K562 (cell line): ENCODE data around the gene GGA2. TPM values are rescaled to one million over a fixed set of nuclear protein-coding genes. Genes with fewer than 3 reads are reported as not detected.
A peak's percentile ranks its signal among the peaks of the same experiment; 100 is the strongest.

Source experiments
- ATAC-seq: fragments of 200-7000 bp; cut with Tn5 transposase; 3 replicates; pipeline ENCODE4 v1.9.1; 2020; ENCODE audit warnings: moderate library complexity
- BruUV-seq: library from RNA; stranded (reverse); fragments of 400-500 nt; replicated peaks from 2 replicates; lab custom pipeline; 2021; lab: Mats Ljungman, UMichigan
- CTCF ChIA-PET: fragments of 300-600 bp; formaldehyde crosslinking; extraction: SDS; loops from one replicate; lab custom pipeline; 2021; ENCODE audit warnings: low intra/inter-chr PET ratio; lab: Yijun Ruan, JAX
- POLR2A ChIA-PET: fragments of 300-600, 350-650 bp; sonication (Branson Sonifier 250); formaldehyde crosslinking; extraction: SDS; loops from one replicate; lab custom pipeline; 2021; ENCODE audit warnings: antibody characterized with exemption, inconsistent platforms; lab: Yijun Ruan, JAX
- DNase-seq, 4 experiments: peaks; one replicate each; pipeline versions ENCODE4 v3.0.0 to v3.0.0-alpha.2; 2011 to 2018; ENCODE audit warnings: low spot score in 3 of 4, mixed read lengths in 3 of 4; ENCODE audit errors: extremely low read depth in 1 of 4
- FAIRE-seq: peaks from 2 replicates; lab custom pipeline; 2011; peaks lifted over from hg19 to GRCh38; lab: Jason Lieb, UNC
- H2AFZ ChIP-seq: 2 replicates; pipeline ENCODE4 v1.6.0; 2011; ENCODE audit warnings: low read depth, low read length, control low read depth, inconsistent platforms
- H3K27ac ChIP-seq: fragments of 200-600 bp; 3 replicates; pipeline ENCODE4 v1.8.0; 2011; ENCODE audit warnings: low read depth, mild to moderate bottlenecking, control low read depth, inconsistent platforms, low read length, moderate library complexity, mixed read lengths; ENCODE audit errors: extremely low read depth
- H3K27me3 ChIP-seq, 2 experiments: fragments of 300-600 bp in 1 of 2; 2 replicates in 1 of 2; 3 replicates in 1 of 2; pipeline versions ENCODE4 v1.6.0 to v1.8.0; 2011; ENCODE audit warnings: inconsistent platforms in 2 of 2, low read length in 2 of 2, mild to moderate bottlenecking in 1 of 2, mixed read lengths in 1 of 2, moderate library complexity in 1 of 2; ENCODE audit not compliant: control insufficient read depth in 2 of 2, insufficient read depth in 2 of 2
- H3K36me3 ChIP-seq: fragments of 300-600 bp; 3 replicates; pipeline ENCODE4 v1.8.0; 2011; ENCODE audit warnings: mild to moderate bottlenecking, low read length, inconsistent platforms; ENCODE audit not compliant: control insufficient read depth, insufficient read depth
- H3K4me1 ChIP-seq, 2 experiments: fragments of 200-600 bp in 1 of 2; replicated peaks in 1 of 2; 2 replicates in 1 of 2; 3 replicates in 1 of 2; pipeline versions ENCODE4 v1.5.1 to v1.8.0; 2011; ENCODE audit warnings: inconsistent platforms in 2 of 2, low read length in 2 of 2, mild to moderate bottlenecking in 1 of 2, mixed read lengths in 1 of 2, moderate library complexity in 1 of 2; ENCODE audit not compliant: control insufficient read depth in 2 of 2, insufficient read depth in 2 of 2
- H3K4me2 ChIP-seq: 2 replicates; pipeline ENCODE4 v1.6.1; 2011; ENCODE audit warnings: low read length, control low read depth, inconsistent platforms, mixed read lengths; ENCODE audit not compliant: insufficient read depth
- H3K4me3 ChIP-seq: fragments of 200-600 bp; sonication (generic), shearing (Covaris generic); 2 replicates; pipeline ENCODE4 v1.5.1; 2016; ENCODE audit warnings: control low read depth, inconsistent platforms
- H3K79me2 ChIP-seq: fragments of 200-600 bp; 3 replicates; pipeline ENCODE4 v1.8.0; 2011; ENCODE audit warnings: low read length, inconsistent platforms; ENCODE audit not compliant: control insufficient read depth, insufficient read depth
- H3K9ac ChIP-seq, 2 experiments: 2 replicates each; pipeline versions ENCODE4 v1.6.0 to v1.6.1; 2011; ENCODE audit warnings: low read depth in 2 of 2, low read length in 2 of 2, control low read depth in 1 of 2, inconsistent platforms in 1 of 2, mild to moderate bottlenecking in 1 of 2, mixed read lengths in 1 of 2; ENCODE audit not compliant: insufficient read depth in 1 of 2
- H3K9me1 ChIP-seq: one replicate; pipeline ENCODE4 v1.6.0; 2011; ENCODE audit warnings: inconsistent platforms, mild to moderate bottlenecking, low read length, moderate library complexity; ENCODE audit not compliant: control insufficient read depth, insufficient read depth
- H3K9me3 ChIP-seq: replicated peaks from 2 replicates; pipeline ENCODE4 v1.5.1; 2011; ENCODE audit warnings: low read depth, low read length, inconsistent platforms; ENCODE audit not compliant: control insufficient read depth, insufficient read depth
- H4K20me1 ChIP-seq: replicated peaks from 2 replicates; pipeline ENCODE4 v1.6.1; 2011; ENCODE audit warnings: low read length, inconsistent platforms, mixed read lengths; ENCODE audit not compliant: control insufficient read depth, insufficient read depth
- ATF3 ChIP-seq, 2 experiments: fragments of 450-650 bp in 1 of 2; sonication (generic) in 1 of 2; formaldehyde crosslinking in 1 of 2; IDR thresholded peaks in 1 of 2; conservative IDR thresholded peaks in 1 of 2; 2 replicates each; pipeline versions ENCODE4 v1.6.1 to v1.8.1; 2016 to 2023; ENCODE audit warnings: mild to moderate bottlenecking in 2 of 2, moderate library complexity in 2 of 2, inconsistent platforms in 1 of 2, missing genetic modification reagents in 1 of 2
- CSDE1 ChIP-seq, 2 experiments: fragments of 450-650 bp; IDR thresholded peaks; 2 replicates each; pipeline ENCODE4 v1.6.1; 2016; ENCODE audit warnings: mild to moderate bottlenecking in 1 of 2
- FIP1L1 ChIP-seq: fragments of 200-400 bp; formaldehyde crosslinking; IDR thresholded peaks from 2 replicates; pipeline ENCODE4 v1.6.1; 2018; ENCODE audit warnings: mild to moderate bottlenecking, low read depth, low read length; ENCODE audit not compliant: poor library complexity, severe bottlenecking
- MEF2A ChIP-seq: IDR thresholded peaks from 2 replicates; pipeline ENCODE4 v1.6.1; 2011; ENCODE audit warnings: low read depth, mild to moderate bottlenecking, low read length, moderate library complexity; ENCODE audit not compliant: control insufficient read depth
- MEIS2 ChIP-seq: fragments of 450-650 bp; IDR thresholded peaks from 2 replicates; pipeline ENCODE4 v1.6.1; 2014; ENCODE audit warnings: mild to moderate bottlenecking; ENCODE audit not compliant: partially characterized antibody
- NBN ChIP-seq: fragments of 450-650 bp; IDR thresholded peaks from 2 replicates; pipeline ENCODE4 v1.6.1; 2016; ENCODE audit warnings: low read depth, mild to moderate bottlenecking
- RCOR1 ChIP-seq, 2 experiments: IDR thresholded peaks; 2 replicates each; pipeline ENCODE4 v1.6.1; 2012; ENCODE audit warnings: low read depth in 2 of 2, low read length in 2 of 2, borderline replicate concordance in 1 of 2, improper control_type of control experiment in 1 of 2
- THRB ChIP-seq: fragments of 450-650 bp; formaldehyde crosslinking; conservative IDR thresholded peaks from 2 replicates; pipeline ENCODE4 v1.4.0; 2022; ENCODE audit warnings: mild to moderate bottlenecking, missing genetic modification characterization
- ZC3H8 ChIP-seq: fragments of 450-650 bp; IDR thresholded peaks from 2 replicates; pipeline ENCODE4 v1.6.1; 2017
- ZNF184 ChIP-seq: sonication (generic); formaldehyde crosslinking; IDR thresholded peaks from 2 replicates; pipeline ENCODE4 v1.5.0; 2020; ENCODE audit warnings: missing genetic modification reagents
- ZNF384 ChIP-seq: IDR thresholded peaks from 2 replicates; pipeline ENCODE4 v1.6.1; 2012; ENCODE audit warnings: low read depth, low read length, improper control_type of control experiment
- WGBS: fragments of 100-300 bp; shearing (Covaris generic); methylation state at CpG from one replicate; pipeline ENCODE4 v1.1.6; 2016; ENCODE audit warnings: low coverage, mixed read lengths; ENCODE audit not compliant: insufficient coverage; ENCODE audit errors: missing lambda C conversion rate; 5-methylcytosine and 5-hydroxymethylcytosine counted together
- in situ Hi-C: fragments of 300-500 bp; cut with MboI; formaldehyde crosslinking; loops from 4 replicates; pipeline ENCODE4 v1.15.0; 2018; ENCODE audit warnings: inconsistent platforms, mixed read lengths
- intact Hi-C: fragments of 100-400 bp; cut with micrococcal nuclease; formaldehyde crosslinking; loops from 2 replicates; pipeline ENCODE4 v1.14.2; 2022
- polyA plus RNA-seq, 8 experiments: library from polyadenylated mRNA; depleted of rRNA in 4 of 8; stranded (reverse) in 5 of 8; unstranded in 3 of 8; fragments of >200 nt; fragmentation: Nextera tagmentation in 2 of 8; fragmentation: Illumina TruSeq in 1 of 8; extraction: Ambion mirVana in 2 of 8; extraction: Trizol in 1 of 8; gene quantifications; 2 replicates each; pipeline versions ENCODE4 v1.2.1 to v1.2.3, GENCODE V29; 2011 to 2014; ENCODE audit warnings: inconsistent platforms in 1 of 8, missing spikeins in 1 of 8
- total RNA-seq, 7 experiments: library from RNA; depleted of rRNA in 6 of 7; stranded (reverse); fragments of >200 nt in 6 of 7; fragmentation: Illumina TruSeq in 2 of 7; extraction: Trizol in 2 of 7; gene quantifications; 2 replicates each; pipeline versions ENCODE4 v1.2.1 to v1.2.3, GENCODE V29; 2011 to 2021; ENCODE audit warnings: low replicate concordance in 1 of 7
- TF ChIP-seq, protein P1 (sequence below): fragments of 450-650 bp; conservative IDR thresholded peaks from 2 replicates; pipeline ENCODE4 v1.6.1; 2016; ENCODE audit warnings: missing genetic modification characterization, low read depth, mild to moderate bottlenecking, control low read depth, missing compliant biosample characterization

Gene GGA2
- total and polyA plus RNA-seq, 9 of the 15 experiments (the other 6 are each of a cell fraction or from before 2014, with no cell fraction given), result 11.9 to 133 (median 66.3) TPM

- peaks cover 74% of the 10 kb centered on the region for H3K36me3 ChIP-seq
- TF ChIP-seq MEF2A (no peak), NBN (no peak), MEIS2 (no peak), ATF3 (IDR thresholded peaks at IDR 0.05) (no peak), ATF3 (CRISPR knock-in tag; conservative IDR thresholded peaks at IDR 0.05) (no peak), ZNF184 (no peak), THRB (CRISPR knock-in tag) (no peak), FIP1L1 (no peak), CSDE1 (IDR thresholded peaks at IDR 0.05) (no peak), ZC3H8 (no peak), RCOR1 (IDR thresholded peaks at IDR 0.05; ENCODE audit: borderline replicate concordance in 1 of 2, low read depth in 2 of 2, low read length in 2 of 2) (no peak), ZNF384 (no peak)
- TF ChIP-seq, protein P1, sequence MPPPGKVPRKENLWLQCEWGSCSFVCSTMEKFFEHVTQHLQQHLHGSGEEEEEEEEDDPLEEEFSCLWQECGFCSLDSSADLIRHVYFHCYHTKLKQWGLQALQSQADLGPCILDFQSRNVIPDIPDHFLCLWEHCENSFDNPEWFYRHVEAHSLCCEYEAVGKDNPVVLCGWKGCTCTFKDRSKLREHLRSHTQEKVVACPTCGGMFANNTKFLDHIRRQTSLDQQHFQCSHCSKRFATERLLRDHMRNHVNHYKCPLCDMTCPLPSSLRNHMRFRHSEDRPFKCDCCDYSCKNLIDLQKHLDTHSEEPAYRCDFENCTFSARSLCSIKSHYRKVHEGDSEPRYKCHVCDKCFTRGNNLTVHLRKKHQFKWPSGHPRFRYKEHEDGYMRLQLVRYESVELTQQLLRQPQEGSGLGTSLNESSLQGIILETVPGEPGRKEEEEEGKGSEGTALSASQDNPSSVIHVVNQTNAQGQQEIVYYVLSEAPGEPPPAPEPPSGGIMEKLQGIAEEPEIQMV (tag), result no peak
- TF ChIP-seq, all 486 proteins: peak for 0
- H3K9ac ChIP-seq, result peak overlapping the region in 1 of 2 experiments; percentile 40; a peak in 1 of 4 replicates
- peak in 1 of 4 experiments; percentile 15 for DNase-seq
- in situ Hi-C loops (no loop called here), intact Hi-C loops (no loop called here)
- H3K9me1 ChIP-seq, result no peaks in the 10 kb centered on the region
- BruUV-seq, result no TSS peak
- H2AFZ ChIP-seq, result no peak overlapping the region
- peaks cover 16% of the 10 kb centered on the region for H4K20me1 ChIP-seq
- 88% methylated on average over 8 of the region's 11 CpGs for WGBS
- FAIRE-seq, result no peak
- peaks cover 10 to 20% of the 10 kb centered on the region in 2 experiments; a peak in 4 of 5 replicates for H3K4me1 ChIP-seq
- ChIA-PET CTCF (no interaction called here), POLR2A (no interaction called here)
- no peak overlapping the region for H3K27ac ChIP-seq
- no peak overlapping the region for H3K4me2 ChIP-seq
- no peaks in the 10 kb centered on the region for H3K27me3 ChIP-seq
- no peak overlapping the region for H3K4me3 ChIP-seq
- peaks cover 32% of the 10 kb centered on the region for H3K79me2 ChIP-seq
- ATAC-seq, result no peak
- no peaks in the 10 kb centered on the region for H3K9me3 ChIP-seq
These were observed 16.1 kb downstream of the GGA2 start for GRCh38 chr16:23494188-23494587.
